GM19397 (cell line): ENCODE results near the gene ZNF385D.

ENCODE experiments used
- ATAC-seq: cut with Tn5 transposase; IDR thresholded peaks from one replicate; pipeline ENCODE4 v1.9.1; 2021; ENCODE audit warnings: mild to moderate bottlenecking, moderate library complexity; ENCODE audit not compliant: unreplicated experiment

Gene ZNF385D, protein sequence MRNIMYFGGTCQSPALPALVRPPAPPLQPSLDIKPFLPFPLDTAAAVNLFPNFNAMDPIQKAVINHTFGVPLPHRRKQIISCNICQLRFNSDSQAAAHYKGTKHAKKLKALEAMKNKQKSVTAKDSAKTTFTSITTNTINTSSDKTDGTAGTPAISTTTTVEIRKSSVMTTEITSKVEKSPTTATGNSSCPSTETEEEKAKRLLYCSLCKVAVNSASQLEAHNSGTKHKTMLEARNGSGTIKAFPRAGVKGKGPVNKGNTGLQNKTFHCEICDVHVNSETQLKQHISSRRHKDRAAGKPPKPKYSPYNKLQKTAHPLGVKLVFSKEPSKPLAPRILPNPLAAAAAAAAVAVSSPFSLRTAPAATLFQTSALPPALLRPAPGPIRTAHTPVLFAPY

DNA sequence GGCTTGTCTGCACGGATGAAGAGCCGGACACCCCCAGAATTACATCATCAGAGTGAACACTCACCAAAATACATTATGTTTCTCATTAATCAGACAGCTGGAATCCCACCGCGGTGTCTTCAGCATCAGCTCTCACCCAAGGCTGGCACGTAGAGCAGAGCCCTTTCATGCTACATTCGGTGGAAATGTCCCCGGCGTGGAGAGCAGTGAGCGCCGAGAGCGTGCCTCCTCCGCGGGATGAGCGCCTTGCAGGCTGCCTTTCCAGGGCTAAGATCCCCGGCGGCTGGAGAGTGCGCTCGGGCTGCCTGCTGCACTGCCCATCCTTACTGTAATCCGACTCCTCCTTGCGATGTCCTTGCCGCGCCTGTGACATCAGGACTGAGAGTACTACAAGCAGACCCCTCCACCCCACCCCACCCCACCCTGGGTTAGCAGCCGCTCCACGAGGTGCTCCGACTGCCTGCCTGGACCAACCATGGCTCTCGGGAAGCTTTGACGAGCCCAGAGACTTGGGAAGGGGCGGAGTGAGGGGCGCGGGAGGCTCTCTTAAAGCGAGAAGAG, at the start of gene ZNF385D:
Gene ZNF385D, minus strand, starts transcription at position 380 of the 561 bp plus-strand sequence. Its CDS starts 294 bp downstream, at position 86.
- ATAC-seq, result no peak

DNA sequence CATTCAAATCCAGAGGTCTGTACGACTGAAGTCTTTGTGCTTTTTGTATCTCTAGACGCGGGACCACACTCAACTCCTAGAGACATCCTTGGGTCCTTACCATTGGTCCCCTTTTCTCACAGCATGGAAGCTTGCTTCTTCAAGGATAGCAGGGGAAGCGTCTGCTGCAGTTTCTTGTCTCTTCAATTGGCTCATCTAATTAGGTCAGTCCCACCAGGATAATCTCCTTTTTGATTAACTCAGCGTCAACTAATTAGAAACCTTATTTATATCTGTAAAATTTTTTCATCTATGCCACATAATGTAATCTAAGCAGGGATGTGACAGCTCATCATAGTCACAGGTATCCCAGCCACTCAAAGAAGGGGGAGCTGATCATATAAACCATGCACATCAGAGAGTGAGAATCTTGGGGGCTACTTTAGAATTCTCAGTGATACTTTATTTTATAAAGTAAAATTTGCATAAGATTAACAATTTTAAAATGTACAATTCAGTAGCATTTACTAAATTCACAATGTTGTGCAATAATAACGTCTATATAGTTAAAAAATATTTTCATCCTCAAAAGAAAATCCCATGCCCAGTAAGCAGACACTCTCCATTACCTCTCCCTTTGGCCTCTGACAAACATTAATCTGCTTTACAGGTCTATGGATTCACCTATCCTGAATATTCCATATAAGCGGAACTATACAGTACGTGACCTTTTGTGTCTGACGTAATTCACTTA, 47.5 kb upstream of the ZNF385D start:
- ATAC-seq, result no peak

DNA sequence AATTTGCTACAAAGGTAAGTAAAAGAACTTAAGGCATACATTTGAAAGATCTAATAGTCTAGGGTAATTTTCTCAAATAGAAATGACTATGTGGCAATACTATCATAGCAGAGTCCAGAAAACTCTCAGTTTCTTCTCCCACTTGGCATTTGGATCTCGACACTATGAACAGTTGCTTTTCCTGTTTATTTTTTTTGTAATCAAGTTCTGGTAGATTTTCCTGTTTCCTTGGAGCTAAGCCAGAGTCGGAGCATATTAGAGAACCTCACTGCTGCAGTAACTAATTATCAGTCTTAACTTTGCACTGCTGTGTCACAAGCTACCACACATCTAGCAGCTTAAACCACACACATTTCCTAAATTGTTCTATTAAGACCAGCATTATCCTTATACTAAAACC, 44.9 kb upstream of the ZNF385D start:
- ATAC-seq, result no peak

DNA sequence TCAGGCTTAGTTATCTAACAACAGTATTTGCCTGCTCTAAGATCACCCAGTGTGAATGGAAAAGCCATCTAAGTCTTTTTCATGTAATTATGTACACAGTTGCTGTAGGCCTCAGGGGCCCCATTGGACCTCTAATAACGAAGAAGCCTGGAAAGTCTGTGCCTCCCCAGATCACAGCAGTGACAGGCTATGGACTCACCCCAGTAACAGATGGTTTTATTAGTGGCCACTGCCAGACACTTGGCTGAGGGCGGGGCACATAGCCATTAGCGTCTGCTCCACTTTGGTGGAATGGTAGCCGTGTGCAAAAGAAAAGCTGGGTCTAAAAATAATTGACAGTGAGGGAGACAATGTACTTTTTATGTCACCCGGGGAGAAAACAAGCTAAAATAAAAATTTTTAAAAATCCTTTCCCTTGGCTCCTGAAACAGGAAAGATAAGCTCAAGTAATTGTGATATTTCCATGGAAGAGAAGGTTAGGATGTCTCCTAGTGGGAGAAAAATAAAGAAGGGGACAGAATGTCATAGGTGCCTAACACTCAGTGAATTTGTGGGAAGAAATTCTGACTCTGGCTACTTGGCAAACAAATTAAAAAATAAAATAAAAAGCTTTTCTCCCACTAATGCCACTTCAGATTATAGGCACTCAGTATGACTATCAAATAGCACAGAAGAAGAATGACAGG, 44.3 kb upstream of the ZNF385D start:
- ATAC-seq, result no peak

DNA sequence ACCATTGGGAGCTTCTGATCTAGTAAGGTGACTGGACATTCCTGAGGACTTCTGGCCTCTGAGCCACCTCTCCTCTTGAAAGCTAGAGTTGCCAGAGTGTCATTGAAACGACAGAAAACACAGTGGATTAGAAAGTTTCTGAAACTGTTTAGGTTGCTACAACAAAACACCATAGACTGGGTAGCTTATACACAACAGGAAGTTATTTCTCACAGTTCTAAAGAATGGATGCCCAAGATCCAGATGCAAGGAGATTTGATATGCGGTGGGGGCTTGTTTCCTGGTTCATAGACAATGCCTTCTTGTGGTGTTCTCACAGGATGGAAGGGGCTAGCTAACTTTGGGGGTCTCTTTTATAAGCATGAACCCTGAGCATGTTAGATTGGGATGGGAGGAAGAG, 43.3 kb upstream of the ZNF385D start:
- no peak for ATAC-seq

DNA sequence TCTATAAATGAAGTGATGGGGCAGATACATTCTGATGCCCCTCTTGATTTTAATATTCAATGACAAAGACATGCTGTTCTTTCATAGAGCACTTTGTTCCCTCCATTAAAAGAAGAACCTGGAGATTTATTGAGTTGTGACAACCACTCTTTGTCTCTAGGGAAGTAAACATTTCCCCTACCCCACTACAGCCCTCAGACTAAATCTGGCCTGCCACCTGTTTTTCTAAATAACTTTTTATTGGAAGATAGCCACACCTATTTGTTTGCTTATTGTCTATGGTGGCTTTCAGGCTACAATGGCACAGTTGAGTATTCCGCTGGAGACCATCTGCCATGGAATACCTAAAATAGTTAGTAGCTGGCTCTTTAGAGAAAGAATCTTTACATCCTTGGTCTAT, 41.2 kb upstream of the ZNF385D start:
- no peak for ATAC-seq

DNA sequence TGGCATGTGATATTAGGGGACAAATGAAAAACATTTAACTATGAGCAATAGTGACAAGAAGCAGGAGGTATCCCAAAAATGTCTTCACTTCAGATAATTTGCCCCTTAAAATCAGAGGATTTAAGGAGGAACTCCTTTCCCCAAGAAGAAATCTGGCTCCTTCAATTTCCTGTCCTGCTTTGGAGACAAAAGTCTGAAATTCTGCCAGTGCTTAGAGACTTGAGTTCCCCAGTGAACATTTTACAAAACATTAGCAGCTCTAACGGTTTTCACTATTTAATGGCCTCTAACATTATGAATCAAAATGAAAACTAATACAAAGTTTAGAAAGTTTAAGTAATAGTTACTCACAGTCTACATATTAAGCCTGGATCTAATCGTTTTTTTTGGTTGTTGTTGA, 40.3 kb upstream of the ZNF385D start:
- ATAC-seq, result no peak

DNA sequence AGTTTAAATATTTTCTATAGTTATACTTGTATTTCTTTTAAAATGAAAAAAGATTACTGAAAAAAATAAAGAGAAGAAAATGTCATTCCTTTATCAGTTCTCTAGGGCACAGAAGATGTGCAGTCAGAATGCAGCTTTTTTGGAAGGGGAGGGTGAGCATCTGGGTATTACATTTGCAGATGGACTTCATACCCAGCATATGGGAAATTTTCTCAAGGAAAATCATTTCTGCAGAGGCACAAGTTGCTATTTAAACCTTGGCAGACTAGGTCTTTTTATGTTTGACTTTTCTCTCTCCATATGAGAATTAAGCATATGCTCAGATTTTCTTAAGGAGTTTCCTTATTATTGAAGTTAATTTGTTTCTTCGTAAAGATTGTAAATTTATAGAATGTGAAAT, 39.5 kb upstream of the ZNF385D start:
- ATAC-seq, result no peak

DNA sequence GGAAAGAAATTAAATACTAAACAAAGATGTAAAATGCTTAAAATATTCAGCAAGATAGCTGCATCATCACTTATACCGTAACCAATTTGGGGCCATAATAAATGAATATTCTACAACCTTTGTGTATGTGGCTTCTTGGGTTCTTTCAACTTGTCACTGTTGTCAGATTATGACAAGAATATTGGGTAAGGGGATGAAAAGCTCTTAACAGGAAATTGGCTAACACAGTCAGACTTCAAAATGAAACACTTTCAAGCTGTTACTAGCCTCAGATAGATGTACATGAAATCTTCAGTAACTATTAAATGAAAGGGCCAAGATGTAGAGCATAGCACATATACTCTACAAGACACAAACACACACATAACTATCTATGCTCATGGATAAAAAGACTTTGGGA, 38.7 kb upstream of the ZNF385D start:
- ATAC-seq, result no peak

DNA sequence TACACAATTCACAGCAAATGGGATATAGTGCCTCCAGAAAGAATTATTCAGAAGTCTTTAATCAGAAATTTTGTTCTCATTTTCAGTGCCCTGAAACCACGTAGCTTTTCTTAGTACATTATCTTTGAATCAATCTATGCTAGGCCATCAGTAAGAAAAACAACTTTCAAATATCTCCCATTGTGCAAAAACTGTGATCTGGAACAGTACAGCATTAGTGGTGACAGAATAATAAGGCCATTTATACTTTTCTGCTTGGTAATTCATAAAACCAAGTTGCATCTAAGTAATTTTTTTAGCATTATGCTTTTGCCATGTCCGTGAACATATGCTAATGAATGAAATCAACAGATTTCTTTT, 35.4 kb upstream of the ZNF385D start:
- ATAC-seq, result no peak

DNA sequence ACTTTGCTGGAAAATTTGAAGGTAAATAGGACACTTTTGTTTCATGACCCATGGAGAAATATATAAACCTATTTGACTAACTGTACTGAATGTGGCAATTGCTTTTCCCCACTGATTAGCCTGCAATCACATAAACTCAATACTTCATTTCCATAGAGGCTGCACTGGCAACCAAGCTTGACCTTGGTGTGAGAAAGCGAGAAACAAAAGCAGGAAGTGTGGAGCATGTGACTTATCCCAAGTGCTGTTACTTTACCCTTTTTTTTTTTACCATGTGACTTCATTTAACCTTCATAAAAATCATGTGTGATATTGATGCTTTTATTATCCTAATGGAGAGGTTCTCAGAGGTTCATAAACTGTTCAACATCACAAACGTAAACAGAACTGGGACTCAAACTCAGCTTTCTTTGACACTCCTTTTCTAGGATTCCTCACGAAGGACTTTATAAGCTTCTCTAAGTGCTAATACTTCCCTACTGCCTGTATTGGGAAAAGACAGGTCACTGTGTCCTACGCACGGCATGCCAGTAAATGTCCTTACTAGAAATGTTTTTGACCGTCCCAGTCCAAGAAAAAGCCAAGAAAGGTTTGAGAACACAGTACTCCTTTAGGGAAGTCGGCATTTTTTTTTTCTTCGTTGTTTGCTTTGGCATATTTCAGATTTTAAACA, 34.9 kb upstream of the ZNF385D start:
- ATAC-seq, result no peak

DNA sequence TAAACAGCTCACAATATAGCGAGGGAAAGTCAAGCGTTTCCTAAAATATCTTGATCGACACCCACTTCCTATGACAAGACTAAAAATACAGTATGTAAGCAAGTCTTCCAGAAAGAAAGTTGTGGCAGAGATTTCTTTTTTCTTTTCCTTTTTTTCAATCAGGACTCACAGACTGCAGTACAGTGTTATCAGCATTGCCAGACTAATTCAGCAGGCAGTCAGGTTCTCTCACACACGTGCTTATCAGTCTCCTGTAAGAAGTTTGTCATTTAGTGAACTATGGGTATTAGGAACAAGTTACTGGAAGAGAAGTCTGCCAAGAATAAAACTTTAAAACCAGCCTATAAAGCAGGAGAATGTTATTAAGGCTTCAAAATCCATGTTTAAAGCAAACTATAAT, 32.8 kb upstream of the ZNF385D start:
- ATAC-seq, result no peak

DNA sequence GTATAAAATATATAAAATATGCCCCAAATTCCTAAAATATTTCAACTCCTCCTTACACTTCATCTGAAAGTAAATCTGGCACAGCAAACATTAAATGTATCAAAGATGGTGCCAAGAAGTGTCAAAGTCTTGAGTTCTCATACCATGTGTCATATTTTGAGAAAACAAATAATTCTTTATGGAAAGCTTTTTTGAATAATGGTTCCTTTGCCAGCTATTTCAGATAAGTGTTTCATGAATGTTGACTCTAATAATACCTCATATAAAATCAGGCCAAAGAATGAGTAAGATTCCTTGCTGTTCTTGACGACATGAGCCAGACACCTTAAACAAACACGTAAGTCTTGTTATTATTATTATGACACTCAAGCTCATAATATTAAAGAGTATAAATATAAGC, 30.3 kb upstream of the ZNF385D start:
- ATAC-seq, result no peak

DNA sequence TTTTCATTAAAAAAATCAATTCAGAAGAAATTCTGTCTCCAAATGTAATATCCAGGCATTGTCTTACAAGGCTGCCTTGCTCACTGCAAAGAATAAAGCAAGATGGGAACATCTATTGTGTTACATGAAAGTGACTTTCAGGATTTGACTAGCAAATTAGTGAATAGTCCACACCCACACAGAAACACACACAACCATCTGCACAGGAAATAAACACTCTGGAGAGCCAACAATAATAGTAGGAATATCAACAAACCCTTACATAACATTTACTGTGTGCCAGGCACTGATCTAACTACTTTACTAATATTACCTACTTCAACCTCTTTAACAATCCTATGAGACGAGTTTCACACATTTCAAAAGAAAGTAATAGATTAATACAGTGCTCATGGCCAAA, 28.9 kb upstream of the ZNF385D start:
- ATAC-seq, result no peak

DNA sequence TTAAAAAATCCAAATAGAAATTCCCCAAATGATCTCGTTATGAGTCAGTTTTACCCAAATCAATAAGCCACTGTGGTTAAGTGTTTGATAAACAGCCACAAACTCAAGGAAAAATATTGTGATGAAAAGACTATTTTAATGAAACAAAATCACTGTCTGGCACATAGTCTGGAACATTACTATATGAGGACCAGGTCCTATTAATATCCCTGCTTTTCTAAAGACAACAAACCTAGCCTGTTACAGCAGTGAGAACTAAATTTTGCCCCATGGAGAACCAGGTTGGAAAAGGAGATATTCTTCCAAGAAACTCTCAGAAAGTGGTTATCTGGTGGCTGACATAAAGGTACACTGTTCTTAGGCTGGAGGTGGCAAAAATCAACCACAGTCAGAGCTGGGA, 27.7 kb upstream of the ZNF385D start:
- no peak for ATAC-seq

DNA sequence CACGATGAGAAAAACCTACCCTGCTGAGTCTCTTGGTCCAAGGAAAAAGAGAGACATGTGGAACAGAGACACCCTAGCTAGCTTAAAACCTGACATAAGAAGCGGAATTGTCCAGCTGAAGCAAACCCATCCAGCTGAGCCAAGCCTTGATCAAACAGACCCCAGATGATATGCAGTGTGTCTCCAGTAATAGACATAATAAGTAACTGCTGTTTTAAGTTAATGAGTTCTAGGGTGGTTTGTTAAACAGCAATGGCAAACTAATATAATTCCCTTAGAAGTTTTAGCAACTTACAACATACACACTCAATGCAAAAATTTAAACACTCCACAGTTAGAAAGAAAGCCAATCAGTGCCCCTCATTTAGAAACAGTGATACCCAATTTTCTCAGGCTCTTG, 26.8 kb upstream of the ZNF385D start:
- ATAC-seq, result no peak

DNA sequence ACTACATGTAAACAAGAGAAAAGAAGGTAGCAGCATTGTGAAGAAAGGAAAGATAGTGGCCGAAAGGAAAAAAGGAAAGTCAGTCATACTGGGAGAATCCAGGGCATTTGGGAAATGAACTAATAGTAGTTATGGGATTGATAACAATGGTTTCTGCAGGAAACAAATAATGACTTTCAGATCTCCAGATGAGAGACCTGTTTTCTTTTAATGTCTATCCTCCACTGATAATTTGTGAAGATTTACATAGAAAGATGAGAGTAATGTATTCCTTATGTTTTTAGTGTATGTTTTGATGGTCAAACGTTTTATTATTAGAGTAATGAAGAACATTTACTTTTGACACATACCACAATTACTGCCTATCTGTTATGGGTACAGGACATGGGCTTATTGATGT, 15.0 kb upstream of the ZNF385D start:
- no peak for ATAC-seq

DNA sequence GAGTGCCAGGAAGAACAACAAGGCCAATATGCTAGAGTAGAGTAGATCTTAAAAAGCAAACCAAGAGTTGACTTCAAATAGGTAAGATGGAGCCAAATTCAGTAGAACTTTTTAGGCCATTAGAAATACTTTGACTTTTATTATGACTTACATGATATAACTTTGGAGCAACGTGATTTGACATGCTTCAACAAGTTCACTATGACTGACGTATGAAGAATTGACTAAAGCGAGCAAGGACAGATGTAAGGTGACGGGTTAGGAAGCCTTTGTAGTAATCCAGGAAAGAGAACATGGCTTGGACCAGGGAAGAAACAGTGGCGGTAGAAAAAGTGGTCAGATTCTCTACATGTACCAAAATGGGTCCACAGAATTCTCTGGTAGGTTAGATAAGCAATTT, 4.9 kb upstream of the ZNF385D start:
- ATAC-seq, result no peak

DNA sequence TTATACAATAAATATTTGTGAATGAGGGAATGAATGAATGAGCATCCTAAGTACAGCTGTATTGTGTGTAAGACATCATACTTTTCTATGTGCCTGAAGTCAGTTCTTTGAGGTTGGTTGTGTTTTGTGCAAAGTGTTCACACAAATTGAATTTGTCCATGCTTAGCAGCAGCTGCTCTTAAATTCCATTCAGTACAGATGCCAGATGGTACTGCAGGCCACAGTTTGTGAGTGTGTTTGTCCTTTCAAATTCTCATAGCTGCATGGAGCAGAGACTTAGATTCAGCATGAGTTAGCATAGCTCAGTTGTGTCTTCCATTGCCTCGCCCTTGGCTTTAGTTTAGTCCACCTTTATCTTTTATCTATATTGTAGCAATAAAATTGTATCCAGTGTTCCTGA, 3.8 kb upstream of the ZNF385D start:
- no peak for ATAC-seq

DNA sequence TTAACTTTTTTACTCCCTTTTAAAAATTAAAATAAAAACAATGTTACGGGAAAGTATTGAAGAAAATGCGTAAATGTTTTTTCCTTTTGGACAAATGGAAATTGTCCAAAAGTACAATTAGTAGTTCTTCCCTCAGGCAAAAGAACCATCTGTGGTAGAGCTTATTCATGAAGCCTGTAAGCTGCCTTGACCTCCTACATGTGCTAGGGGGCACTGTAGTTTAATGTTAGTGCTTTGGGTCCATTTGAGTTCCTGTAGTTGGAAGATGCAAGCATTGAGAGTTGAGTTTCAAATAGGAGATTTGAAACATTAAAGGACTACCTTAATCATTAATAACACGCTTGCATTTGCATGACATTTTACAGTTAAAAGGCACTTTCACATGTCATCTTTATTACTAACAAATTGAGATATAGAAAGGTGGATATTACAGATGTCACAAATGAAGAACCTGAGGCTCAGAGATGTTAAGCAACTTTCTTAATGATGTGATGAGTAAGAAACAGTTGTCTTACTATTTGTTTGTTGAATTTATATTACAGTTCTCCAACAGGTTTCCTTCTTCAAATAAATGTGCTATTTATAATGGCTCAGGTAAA, 1.8 kb upstream of the ZNF385D start:
- peak; percentile 49 for ATAC-seq

DNA sequence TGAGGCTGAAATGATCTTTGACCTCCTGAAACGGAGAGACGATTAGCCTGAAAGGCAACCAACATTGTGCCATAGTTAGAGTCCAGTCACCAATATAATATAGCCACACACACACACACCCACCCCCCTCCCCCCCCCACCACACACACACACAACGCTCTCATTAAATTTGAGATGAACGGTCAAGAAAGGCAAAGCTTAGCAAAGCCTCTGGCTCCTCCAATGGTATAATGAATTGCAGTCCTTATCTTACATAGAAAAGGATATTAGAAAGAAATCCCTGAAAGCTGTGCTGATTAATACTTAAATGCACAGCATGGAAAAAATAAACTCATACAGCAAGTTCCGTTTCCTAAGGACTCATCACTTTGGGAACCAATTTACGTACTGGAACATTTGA, 876 bp upstream of the ZNF385D start:
- ATAC-seq, result no peak
